Parathyroid adenoma (tissue), 2 donors: ENCODE measurements around the gene ABLIM2.

Experiments
- H2AFZ ChIP-seq: fragments of 300-600 bp; sonication (generic); one replicate; pipeline ENCODE4 v1.7.0; 2017; ENCODE audit warnings: antibody characterized with exemption, mild to moderate bottlenecking
- H3K27ac ChIP-seq: fragments of 300-600 bp; sonication (generic); one replicate; pipeline ENCODE4 v1.7.0; 2017
- H3K27me3 ChIP-seq: fragments of 300-600 bp; sonication (generic); one replicate; pipeline ENCODE4 v1.7.0; 2017; ENCODE audit warnings: low read length; ENCODE audit not compliant: control insufficient read depth, insufficient read depth
- H3K36me3 ChIP-seq: fragments of 300-600 bp; sonication (generic); one replicate; pipeline ENCODE4 v1.7.0; 2017; ENCODE audit warnings: low read length; ENCODE audit not compliant: control insufficient read depth, insufficient read depth
- H3K4me1 ChIP-seq: fragments of 300-600 bp; sonication (generic); one replicate; pipeline ENCODE4 v1.7.0; 2017; ENCODE audit warnings: control low read depth
- H3K4me2 ChIP-seq: fragments of 300-600 bp; sonication (generic); one replicate; pipeline ENCODE4 v1.7.0; 2017; ENCODE audit warnings: low read length
- H3K4me3 ChIP-seq: fragments of 300-600 bp; sonication (generic); one replicate; pipeline ENCODE4 v1.7.0; 2017; ENCODE audit warnings: low read depth, low read length
- H3K79me2 ChIP-seq: fragments of 300-600 bp; sonication (generic); one replicate; pipeline ENCODE4 v1.7.0; 2017; ENCODE audit warnings: control low read depth
- H3K9ac ChIP-seq: fragments of 300-600 bp; sonication (generic); one replicate; pipeline ENCODE4 v1.7.0; 2017; ENCODE audit warnings: mild to moderate bottlenecking
- H3K9me3 ChIP-seq: fragments of 300-600 bp; sonication (generic); one replicate; pipeline ENCODE4 v1.7.0; 2017; ENCODE audit warnings: low read length; ENCODE audit not compliant: control insufficient read depth
- TF ChIP-seq, protein P1 (sequence below): fragments of 300-600 bp; sonication (generic); IDR thresholded peaks from one replicate; pipeline ENCODE4 v1.7.0; 2017; ENCODE audit warnings: antibody characterized with exemption, mild to moderate bottlenecking
- donor health status: primary hyperparathyroidism.

The ABLIM2 gene

DNA sequence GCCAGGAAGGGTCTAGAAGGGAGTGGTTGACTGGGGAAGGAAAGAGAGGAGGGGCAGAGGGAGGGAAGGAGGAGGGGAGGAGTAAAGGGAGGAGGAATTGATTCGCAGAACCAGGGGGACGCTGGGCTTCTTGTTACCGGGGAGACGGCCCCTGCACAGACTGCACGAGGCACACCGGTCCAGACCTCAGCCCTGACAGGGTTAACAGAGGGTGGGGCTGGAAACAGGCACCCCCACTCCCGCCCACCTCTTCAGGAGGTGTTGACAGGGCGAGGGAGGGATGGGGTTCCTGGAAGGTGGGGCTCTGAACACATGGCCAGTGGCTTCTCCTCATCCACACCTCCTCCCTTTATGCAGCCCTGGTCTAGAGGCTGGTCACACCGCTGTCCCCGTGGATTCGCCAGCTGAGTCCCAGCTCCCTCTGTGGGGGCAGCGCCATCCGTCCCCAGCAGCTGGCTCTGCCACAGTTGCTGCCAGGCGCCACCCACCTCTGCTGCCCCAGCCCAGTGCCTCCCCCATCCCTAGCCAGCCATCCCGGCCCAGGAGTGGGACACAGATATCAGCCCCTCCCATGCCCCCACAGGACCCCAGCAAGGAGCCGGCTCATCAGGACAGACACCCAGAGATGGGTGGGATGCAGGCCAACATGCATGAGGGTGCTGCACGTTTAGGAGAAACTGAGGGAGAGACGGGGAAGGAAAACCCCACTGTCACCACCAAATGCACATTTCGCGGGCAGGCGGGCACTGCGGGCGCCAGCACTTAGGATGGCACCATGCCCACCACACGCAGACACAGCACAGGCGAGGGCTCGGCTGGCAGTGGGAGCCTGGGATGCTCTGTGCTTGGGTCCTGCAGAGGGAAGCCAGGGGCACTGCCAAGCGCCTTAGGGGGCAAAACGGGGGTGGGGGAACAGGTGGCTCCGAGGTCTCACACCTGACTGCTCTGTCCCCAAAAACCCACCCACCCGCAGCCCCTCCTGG is 87.6 kb downstream of the ABLIM2 start:
- Histone ChIP-seq H3K36me3 (no peaks in the 10 kb centered on the region), H3K4me3 (no peak overlapping the region), H3K4me1 (no peaks in the 10 kb centered on the region), H3K79me2 (no peaks in the 10 kb centered on the region), H3K27me3 (no peaks in the 10 kb centered on the region), H3K4me2 (no peak overlapping the region), H3K9me3 (no peaks in the 10 kb centered on the region), H2AFZ (no peak overlapping the region), H3K9ac (no peak overlapping the region), H3K27ac (no peak overlapping the region)
- TF ChIP-seq, protein P1, sequence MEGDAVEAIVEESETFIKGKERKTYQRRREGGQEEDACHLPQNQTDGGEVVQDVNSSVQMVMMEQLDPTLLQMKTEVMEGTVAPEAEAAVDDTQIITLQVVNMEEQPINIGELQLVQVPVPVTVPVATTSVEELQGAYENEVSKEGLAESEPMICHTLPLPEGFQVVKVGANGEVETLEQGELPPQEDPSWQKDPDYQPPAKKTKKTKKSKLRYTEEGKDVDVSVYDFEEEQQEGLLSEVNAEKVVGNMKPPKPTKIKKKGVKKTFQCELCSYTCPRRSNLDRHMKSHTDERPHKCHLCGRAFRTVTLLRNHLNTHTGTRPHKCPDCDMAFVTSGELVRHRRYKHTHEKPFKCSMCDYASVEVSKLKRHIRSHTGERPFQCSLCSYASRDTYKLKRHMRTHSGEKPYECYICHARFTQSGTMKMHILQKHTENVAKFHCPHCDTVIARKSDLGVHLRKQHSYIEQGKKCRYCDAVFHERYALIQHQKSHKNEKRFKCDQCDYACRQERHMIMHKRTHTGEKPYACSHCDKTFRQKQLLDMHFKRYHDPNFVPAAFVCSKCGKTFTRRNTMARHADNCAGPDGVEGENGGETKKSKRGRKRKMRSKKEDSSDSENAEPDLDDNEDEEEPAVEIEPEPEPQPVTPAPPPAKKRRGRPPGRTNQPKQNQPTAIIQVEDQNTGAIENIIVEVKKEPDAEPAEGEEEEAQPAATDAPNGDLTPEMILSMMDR, result no peak

DNA sequence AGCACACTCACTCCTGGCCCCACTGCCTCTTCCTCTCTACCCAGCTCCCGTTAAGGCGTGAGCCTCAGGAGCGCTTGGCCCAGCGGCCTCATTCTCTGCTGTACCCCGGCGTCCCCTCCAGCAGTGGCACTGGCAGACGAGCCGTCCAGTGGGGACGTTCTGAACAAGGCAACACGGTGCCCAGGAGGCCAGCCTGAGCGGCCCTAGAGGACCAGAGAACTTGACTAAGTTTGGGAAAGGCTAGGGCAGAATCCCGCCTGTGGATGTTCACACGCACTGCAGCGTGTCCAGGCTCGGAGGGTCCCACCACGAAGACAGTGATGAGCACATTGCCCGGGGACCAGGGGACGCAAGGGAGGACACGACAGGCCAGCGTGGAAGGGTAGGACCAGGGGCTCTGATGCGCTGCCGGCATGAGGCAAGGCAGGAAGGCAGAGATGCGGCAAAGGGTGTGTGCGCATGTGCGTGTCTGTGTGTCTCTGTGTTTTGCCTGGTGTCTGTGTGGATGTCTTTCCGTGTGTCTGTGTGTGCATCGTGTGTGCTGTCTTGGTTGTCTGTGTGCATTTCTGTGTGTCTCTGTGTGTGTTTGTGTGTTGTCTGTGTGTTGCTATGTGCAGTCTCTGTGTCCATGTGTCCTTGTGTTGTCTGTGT is 89.4 kb downstream of the ABLIM2 start:
- H3K9ac ChIP-seq, result no peak overlapping the region
- H3K4me1 ChIP-seq, result no peaks in the 10 kb centered on the region
- H3K9me3 ChIP-seq, result no peaks in the 10 kb centered on the region
- no peak overlapping the region for H3K4me3 ChIP-seq
- TF ChIP-seq, protein P1, result no peak
- no peak overlapping the region for H3K27ac ChIP-seq
- H3K79me2 ChIP-seq, result no peaks in the 10 kb centered on the region
- H3K36me3 ChIP-seq, result no peaks in the 10 kb centered on the region
- H3K27me3 ChIP-seq, result no peaks in the 10 kb centered on the region
- H3K4me2 ChIP-seq, result no peak overlapping the region
- H2AFZ ChIP-seq, result no peak overlapping the region

DNA sequence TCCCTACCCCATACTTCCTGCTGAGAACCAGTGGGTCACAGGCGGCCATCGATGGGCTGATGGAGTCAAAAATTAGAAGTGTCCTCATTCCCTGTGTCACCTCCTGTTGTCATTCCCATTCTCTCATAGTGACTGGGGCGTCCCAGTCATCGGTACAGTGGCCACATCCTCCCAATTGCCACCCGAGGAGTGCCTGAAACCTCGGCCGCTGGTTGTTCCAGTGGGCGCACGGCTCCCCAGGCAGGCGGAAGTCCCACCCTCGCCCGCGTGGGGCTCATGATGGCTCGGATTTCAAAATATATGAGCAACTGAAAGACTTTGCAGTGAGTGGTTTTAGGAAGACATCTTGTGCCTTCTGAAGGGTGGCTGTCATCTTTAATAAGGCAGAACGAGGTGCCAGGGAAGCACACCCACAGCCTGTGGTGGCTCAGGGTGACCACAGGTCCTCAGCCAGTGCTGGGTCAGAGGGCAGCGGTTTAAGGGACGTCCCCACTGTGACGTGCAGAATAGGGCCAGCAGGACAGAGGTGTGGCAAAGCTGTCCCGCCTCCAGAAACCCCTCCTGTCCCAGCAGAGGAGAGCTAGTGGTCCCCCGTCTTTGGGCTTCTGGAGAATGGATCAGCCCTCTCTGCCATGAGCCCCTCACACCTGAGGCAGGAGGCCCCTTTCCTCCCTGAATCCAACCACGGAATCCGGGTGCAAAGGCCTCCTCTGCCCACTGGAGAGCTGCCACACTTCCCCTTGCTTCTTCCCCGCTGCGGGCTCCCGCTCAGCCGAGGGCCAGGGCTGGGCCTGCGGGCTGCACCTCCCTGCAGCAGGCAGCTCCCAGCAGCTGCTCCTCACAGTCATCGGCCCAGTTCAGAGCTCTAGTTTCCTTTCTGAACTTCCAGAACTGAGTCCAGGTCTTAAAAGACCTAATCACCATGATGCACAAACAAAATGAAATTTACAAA is 90.4 kb downstream of the ABLIM2 start:
- H3K9me3 ChIP-seq, result no peaks in the 10 kb centered on the region
- H3K4me1 ChIP-seq, result no peaks in the 10 kb centered on the region
- TF ChIP-seq, protein P1, result no peak
- H3K4me2 ChIP-seq, result no peak overlapping the region
- no peak overlapping the region for H3K9ac ChIP-seq
- no peaks in the 10 kb centered on the region for H3K79me2 ChIP-seq
- no peak overlapping the region for H2AFZ ChIP-seq
- no peak overlapping the region for H3K27ac ChIP-seq
- H3K27me3 ChIP-seq, result no peaks in the 10 kb centered on the region
- no peaks in the 10 kb centered on the region for H3K36me3 ChIP-seq
- H3K4me3 ChIP-seq, result no peak overlapping the region

DNA sequence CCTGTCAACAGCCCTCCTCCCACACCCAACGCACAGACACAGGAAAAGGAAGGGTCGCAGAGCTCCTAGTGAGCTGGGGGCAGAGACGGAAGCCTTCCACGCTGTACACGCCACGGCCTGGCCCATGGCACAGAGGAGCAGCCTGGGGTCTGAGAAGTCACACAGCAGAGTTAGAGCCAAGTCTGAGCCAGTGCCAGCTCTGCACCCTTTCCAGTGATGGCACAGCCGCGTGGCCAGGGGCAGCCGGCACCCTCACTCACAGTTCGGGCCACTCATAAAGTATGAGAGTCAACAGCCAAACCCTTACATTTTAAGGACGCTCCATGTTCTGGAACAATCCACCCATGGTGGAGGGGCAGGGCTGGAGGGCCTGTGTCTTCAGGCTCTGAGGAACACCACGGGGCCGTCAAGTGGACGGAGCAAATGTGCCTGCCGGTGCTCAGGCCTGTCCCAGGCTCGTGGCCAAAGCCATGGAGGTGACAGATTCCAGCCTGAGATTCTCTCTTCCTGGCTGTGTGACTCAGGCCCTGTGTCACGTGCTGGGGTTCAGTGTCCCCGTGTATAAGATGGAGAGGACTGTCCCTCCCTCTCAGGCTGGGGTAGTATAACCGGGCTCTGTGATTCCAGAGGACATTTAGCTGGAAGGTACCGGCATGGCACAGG is 91.2 kb downstream of the ABLIM2 start:
- TF ChIP-seq, protein P1, result no peak
- Histone ChIP-seq H3K9ac (no peak overlapping the region), H3K27ac (no peak overlapping the region), H3K4me2 (no peak overlapping the region), H3K79me2 (no peaks in the 10 kb centered on the region), H3K4me1 (no peaks in the 10 kb centered on the region), H3K4me3 (no peak overlapping the region), H3K9me3 (no peaks in the 10 kb centered on the region), H3K27me3 (no peaks in the 10 kb centered on the region), H2AFZ (no peak overlapping the region), H3K36me3 (no peaks in the 10 kb centered on the region)
